Smooth muscle cell (in vitro differentiated cells): ENCODE data around the gene ECE1. TPM values are rescaled to one million over a fixed set of nuclear protein-coding genes. Genes with fewer than 3 reads are reported as not detected.

Experiments
- DNase-seq: peaks from one replicate; lab custom pipeline; 2025; ENCODE audit not compliant: unreplicated experiment; lab: John Stamatoyannopoulos, UW
- H2AFZ ChIP-seq: fragments of 200-600 bp; sonication (generic); 2 replicates; pipeline ENCODE4 v1.6.0; 2016; ENCODE audit warnings: antibody characterized with exemption, low read depth, mild to moderate bottlenecking
- H3F3A ChIP-seq: fragments of 200-600 bp; sonication (generic); 2 replicates; pipeline ENCODE4 v1.6.0; 2017; ENCODE audit warnings: antibody characterized with exemption, low read depth
- H3K27ac ChIP-seq: fragments of 200-600 bp; sonication (generic); 2 replicates; pipeline ENCODE4 v1.5.1; 2016; ENCODE audit warnings: low read depth, mild to moderate bottlenecking
- H3K27me3 ChIP-seq: fragments of 200-600 bp; sonication (generic); 2 replicates; pipeline ENCODE4 v1.6.1; 2016; ENCODE audit warnings: low read depth, mild to moderate bottlenecking
- H3K36me3 ChIP-seq: fragments of 200-600 bp; sonication (generic); 2 replicates; pipeline ENCODE4 v1.5.1; 2016; ENCODE audit warnings: low read depth
- H3K4me1 ChIP-seq: fragments of 200-600 bp; sonication (generic); 2 replicates; pipeline ENCODE4 v1.5.1; 2016; ENCODE audit warnings: low read depth
- H3K4me2 ChIP-seq: fragments of 200-600 bp; sonication (generic); 2 replicates; pipeline ENCODE4 v1.6.0; 2016; ENCODE audit warnings: mild to moderate bottlenecking
- H3K4me3 ChIP-seq: fragments of 200-600 bp; sonication (generic); 2 replicates; pipeline ENCODE4 v1.5.1; 2016; ENCODE audit warnings: mild to moderate bottlenecking
- H3K79me2 ChIP-seq: fragments of 200-600 bp; sonication (generic); 2 replicates; pipeline ENCODE4 v1.6.0; 2016; ENCODE audit warnings: low read depth, mild to moderate bottlenecking
- H3K9ac ChIP-seq: fragments of 200-600 bp; sonication (generic); 2 replicates; pipeline ENCODE4 v1.6.0; 2016; ENCODE audit warnings: low read depth
- H3K9me3 ChIP-seq: fragments of 200-600 bp; sonication (generic); replicated peaks from 2 replicates; pipeline ENCODE4 v1.5.1; 2016; ENCODE audit warnings: low read depth
- H4K20me1 ChIP-seq: fragments of 200-600 bp; sonication (generic); 2 replicates; pipeline ENCODE4 v1.6.0; 2016; ENCODE audit warnings: low read depth
- CTCF ChIP-seq: fragments of 200-600 bp; sonication (generic); IDR thresholded peaks from 2 replicates; pipeline ENCODE4 v1.5.1; 2017; ENCODE audit warnings: borderline replicate concordance, mild to moderate bottlenecking, antibody characterized with exemption; ENCODE audit not compliant: insufficient read depth, poor library complexity, severe bottlenecking
- WGBS: methylation state at CpG from one replicate; pipeline ENCODE4 v1.1.7; 2016; ENCODE audit warnings: low lambda C conversion rate; 5-methylcytosine and 5-hydroxymethylcytosine counted together
- polyA plus RNA-seq: library from polyadenylated mRNA; unstranded; fragments of >200 nt; fragmentation: Nextera tagmentation; extraction: Ambion mirVana; gene quantifications from 2 replicates; pipeline ENCODE4 v1.2.1, GENCODE V29; 2016
- total RNA-seq: library from RNA; depleted of rRNA; stranded (reverse); fragments of >200 nt; gene quantifications from 2 replicates; pipeline ENCODE4 v1.2.3, GENCODE V29; 2014

Gene ECE1
- total and polyA plus RNA-seq, 2 experiments from 2014 or later = 108 to 129 TPM

- DNase-seq = no peak
- Histone ChIP-seq H3K9me3 (no peaks in the 10 kb centered on the region), H3F3A (peaks cover 37% of the 10 kb centered on the region), H3K9ac (peak overlapping the region; percentile 34), H3K79me2 (peaks cover 4% of the 10 kb centered on the region), H3K4me1 (peaks cover 19% of the 10 kb centered on the region), H3K27ac (peak overlapping the region; percentile 98), H3K4me3 (no peak overlapping the region), H3K4me2 (peak overlapping the region; percentile 45), H3K27me3 (no peaks in the 10 kb centered on the region), H3K36me3 (no peaks in the 10 kb centered on the region), H2AFZ (no peak overlapping the region), H4K20me1 (peaks cover 3% of the 10 kb centered on the region)
- WGBS = 44% methylated on average over 12 of the region's 12 CpGs
- no peak for TF ChIP-seq CTCF
Measured at GRCh38 chr1:21266119-21266774, 24.0 kb downstream of the ECE1 start.

GRCh38 chr1:21265644-21266043, 24.6 kb downstream of the ECE1 start:
- Histone ChIP-seq H3K4me2 (peak overlapping the region; percentile 45), H3K9ac (peak overlapping the region; percentile 34)
- 75% methylated on average over 6 of the region's 6 CpGs for WGBS

GRCh38 chr1:21264898-21265297, 25.4 kb downstream of the ECE1 start:
- H3F3A ChIP-seq = peaks cover 37% of the 10 kb centered on the region
- no peaks in the 10 kb centered on the region for H3K27me3 ChIP-seq
- peaks cover 1% of the 10 kb centered on the region for H4K20me1 ChIP-seq
- H3K9ac ChIP-seq = peak overlapping the region; percentile 34
- H3K4me1 ChIP-seq = peaks cover 19% of the 10 kb centered on the region
- H3K9me3 ChIP-seq = no peaks in the 10 kb centered on the region
- peak overlapping the region; percentile 45 for H3K4me2 ChIP-seq
- TF ChIP-seq CTCF = no peak
- H3K4me3 ChIP-seq = no peak overlapping the region
- no peak for DNase-seq
- H3K27ac ChIP-seq = peak overlapping the region; percentile 98
- H3K79me2 ChIP-seq = peaks cover 10% of the 10 kb centered on the region
- 11% methylated on average over 4 of the region's 4 CpGs for WGBS
- H3K36me3 ChIP-seq = no peaks in the 10 kb centered on the region
- no peak overlapping the region for H2AFZ ChIP-seq

More at GRCh38 chr1:21265644-21266043, 24.6 kb downstream of the ECE1 start:
- DNase-seq = no peak
- TF ChIP-seq CTCF = no peak
- H3F3A ChIP-seq = peaks cover 37% of the 10 kb centered on the region
- H4K20me1 ChIP-seq = peaks cover 3% of the 10 kb centered on the region
- H3K36me3 ChIP-seq = no peaks in the 10 kb centered on the region
- H2AFZ ChIP-seq = no peak overlapping the region
- H3K9me3 ChIP-seq = no peaks in the 10 kb centered on the region
- peaks cover 19% of the 10 kb centered on the region for H3K4me1 ChIP-seq
- H3K27me3 ChIP-seq = no peaks in the 10 kb centered on the region
- H3K79me2 ChIP-seq = peaks cover 10% of the 10 kb centered on the region
- H3K27ac ChIP-seq = peak overlapping the region; percentile 98
- H3K4me3 ChIP-seq = no peak overlapping the region
